T-cell (primary cell): ENCODE results near the gene SUSD1. TPM values are rescaled to one million over a fixed set of nuclear protein-coding genes. Genes with fewer than 3 reads are reported as not detected.
"Not testable (repeated sequence)": the region's sequence is repeated elsewhere in the genome, so short reads cannot be mapped to it uniquely, and the experiment has no call there.

ENCODE experiments used
- ATAC-seq, 4 experiments: fragments of 200-7000 bp in 3 of 4; fragments of 150-1000 bp in 1 of 4; cut with Tn5 transposase; replicated peaks in 1 of 4; 1 replicate in 3 of 4; 2 replicates in 1 of 4; pipeline ENCODE4 v1.10.0; 2021; ENCODE audit warnings: moderate library complexity in 3 of 4, mild to moderate bottlenecking in 2 of 4, moderate number of reproducible peaks in 1 of 4
- CTCF ChIA-PET, 2 donors: fragments of 300-600 bp; sonication (Branson Sonifier 250); formaldehyde crosslinking; loops; one replicate each; lab custom pipeline; 2022; ENCODE audit warnings: antibody characterized with exemption in 2 of 2; lab: Charles Lee
- POLR2A ChIA-PET, 2 donors: fragments of 300-600 bp; sonication (Branson Sonifier 250); formaldehyde crosslinking; loops; one replicate each; lab custom pipeline; 2022; ENCODE audit warnings: antibody characterized with exemption in 2 of 2; lab: Charles Lee
- DNase-seq, 35 experiments: peaks; one replicate each; pipeline versions ENCODE4 v3.0.0 to v3.0.0-alpha.2; 2013 to 2023
- H3K27ac ChIP-seq: one replicate; pipeline ENCODE4 v1.5.1; 2013; ENCODE audit warnings: low read length
- H3K27me3 ChIP-seq, 2 experiments: replicated peaks in 1 of 2; 1 replicate in 1 of 2; 2 replicates in 1 of 2; pipeline versions ENCODE4 v1.6.1 to v1.7.0; 2013; ENCODE audit warnings: low read length in 1 of 2, mixed read lengths in 1 of 2; ENCODE audit not compliant: control insufficient read depth in 2 of 2, insufficient read depth in 2 of 2; ENCODE audit errors: extremely low read depth in 1 of 2
- H3K36me3 ChIP-seq, 2 donors: 1 replicate in 1 of 2; 2 replicates in 1 of 2; pipeline versions ENCODE4 v1.6.1 to v1.7.0; 2013; ENCODE audit warnings: low read length in 1 of 2; ENCODE audit not compliant: control insufficient read depth in 2 of 2, insufficient read depth in 1 of 2; ENCODE audit errors: extremely low read depth in 1 of 2
- H3K4me1 ChIP-seq, 2 experiments: 1 replicate in 1 of 2; 2 replicates in 1 of 2; pipeline versions ENCODE4 v1.6.1 to v1.7.0; 2013; ENCODE audit warnings: low read length in 2 of 2, mixed read lengths in 1 of 2; ENCODE audit not compliant: insufficient read depth in 2 of 2, control insufficient read depth in 1 of 2; ENCODE audit errors: extremely low read depth in 1 of 2
- H3K4me3 ChIP-seq, 2 donors: 1 replicate in 1 of 2; 2 replicates in 1 of 2; pipeline versions ENCODE4 v1.5.1 to v1.7.0; 2013; ENCODE audit warnings: mild to moderate bottlenecking in 2 of 2, low read length in 1 of 2, moderate library complexity in 1 of 2; ENCODE audit not compliant: control insufficient read depth in 1 of 2; ENCODE audit errors: extremely low read depth in 1 of 2
- H3K9me3 ChIP-seq: 2 replicates; pipeline ENCODE4 v1.7.0; 2013
- H3K27ac Mint-ChIP-seq, 2 donors: one replicate each; pipeline ENCODE4 v1.8.0; 2020 to 2021; ENCODE audit warnings: mild to moderate bottlenecking in 2 of 2, mixed read lengths in 2 of 2
- H3K27me3 Mint-ChIP-seq, 2 donors: one replicate each; pipeline ENCODE4 v1.8.0; 2021 to 2022; ENCODE audit warnings: mixed read lengths in 2 of 2
- H3K36me3 Mint-ChIP-seq: one replicate; pipeline ENCODE4 v1.8.0; 2021; ENCODE audit warnings: mixed read lengths
- H3K4me1 Mint-ChIP-seq, 3 donors: one replicate each; pipeline ENCODE4 v1.8.0; 2020 to 2022; ENCODE audit warnings: mixed read lengths in 3 of 3, mild to moderate bottlenecking in 1 of 3
- H3K4me3 Mint-ChIP-seq, 3 donors: one replicate each; pipeline ENCODE4 v1.8.0; 2020 to 2022; ENCODE audit warnings: mild to moderate bottlenecking in 3 of 3, mixed read lengths in 3 of 3, moderate library complexity in 3 of 3
- H3K9me3 Mint-ChIP-seq, 3 donors: one replicate each; pipeline ENCODE4 v1.8.0; 2020 to 2022; ENCODE audit warnings: mixed read lengths in 3 of 3
- WGBS: methylation state at CpG from one replicate; pipeline ENCODE4 v1.1.5; 2013; ENCODE audit warnings: missing lambda C conversion rate; ENCODE audit not compliant: insufficient coverage; 5-methylcytosine and 5-hydroxymethylcytosine counted together
- total RNA-seq, 35 experiments: library from RNA in 6 of 35; stranded (reverse) in 6 of 35; fragments of 120-200 nt in 1 of 35; gene quantifications; one replicate each; pipeline versions ENCODE4 v1.2.1 to v1.2.4 and lab custom pipeline; 2013 to 2026

SUSD1 gene
- total RNA-seq, 5 donors from 2014 or later (not counting 1 experiment from before 2014, with no cell fraction given): 5.6 to 17.5 (median 7.9) TPM

- no peaks in the 10 kb centered on the region for H3K9me3 Mint-ChIP-seq
- peaks cover 37% of the 10 kb centered on the region for H3K36me3 Mint-ChIP-seq
- POLR2A ChIA-PET: no interaction called here
Measured at GRCh38 chr9:112144807-112145206, 30.3 kb downstream of the SUSD1 start.

GRCh38 chr9:112142420-112142819 is 32.7 kb downstream of the SUSD1 start:
- H3K9me3 Mint-ChIP-seq: no peaks in the 10 kb centered on the region
- no peaks in the 10 kb centered on the region for H3K27me3 Mint-ChIP-seq
- 90% methylated on average over 3 of the region's 3 CpGs for WGBS
- H3K27me3 ChIP-seq: no peaks in the 10 kb centered on the region
- no peaks in the 10 kb centered on the region for H3K4me1 ChIP-seq
- no peak overlapping the region for H3K27ac Mint-ChIP-seq
- H3K4me3 Mint-ChIP-seq: no peak overlapping the region
- H3K9me3 ChIP-seq: no peaks in the 10 kb centered on the region
- POLR2A ChIA-PET: interaction anchor here in 1 of 2 donors (0.6 kb wide), 1 partner anchor 10 kb away, joined by 3 read pairs; no protein-coding TSS in a partner anchor
- CTCF ChIA-PET: interaction anchor here in 1 of 2 donors (0.6 to 0.9 kb wide), 2 partner anchors 13 to 387 kb away, joined by 5 read pairs; no protein-coding TSS in a partner anchor
- H3K36me3 ChIP-seq: peaks cover 0 to 12% of the 10 kb centered on the region in 2 donors
- no peak overlapping the region for H3K4me3 ChIP-seq
- peaks cover 27% of the 10 kb centered on the region for H3K36me3 Mint-ChIP-seq
- no peak overlapping the region for H3K27ac ChIP-seq
- ATAC-seq (no peak), DNase-seq (no peak)
- H3K4me1 Mint-ChIP-seq: no peaks in the 10 kb centered on the region

More at GRCh38 chr9:112144807-112145206, 30.3 kb downstream of the SUSD1 start:
- no peaks in the 10 kb centered on the region for H3K9me3 ChIP-seq
- no peak for ATAC-seq
- no peaks in the 10 kb centered on the region for H3K27me3 Mint-ChIP-seq
- H3K4me1 ChIP-seq: no peaks in the 10 kb centered on the region
- H3K4me1 Mint-ChIP-seq: no peaks in the 10 kb centered on the region
- H3K4me3 ChIP-seq: no peak overlapping the region
- DNase-seq: no peak
- H3K36me3 ChIP-seq: peaks cover 0 to 14% of the 10 kb centered on the region in 2 donors
- WGBS: no CpG with 5 or more reads among the region's 2 CpGs
- no peak overlapping the region for H3K27ac ChIP-seq
- no peak overlapping the region for H3K4me3 Mint-ChIP-seq
- CTCF ChIA-PET: no interaction called here
- H3K27me3 ChIP-seq: no peaks in the 10 kb centered on the region
- no peak overlapping the region for H3K27ac Mint-ChIP-seq

GRCh38 chr9:112140936-112141335 is 34.2 kb downstream of the SUSD1 start:
- CTCF ChIA-PET: no interaction called here
- H3K9me3 ChIP-seq: no peaks in the 10 kb centered on the region

GRCh38 chr9:112137066-112137465 is 38.0 kb downstream of the SUSD1 start:
- no peaks in the 10 kb centered on the region for H3K9me3 ChIP-seq
- no peaks in the 10 kb centered on the region for H3K4me1 ChIP-seq
- DNase-seq: no peak
- Mint-ChIP-seq H3K4me3 (no peak overlapping the region), H3K36me3 (peaks cover 46% of the 10 kb centered on the region), H3K9me3 (no peaks in the 10 kb centered on the region), H3K27me3 (no peaks in the 10 kb centered on the region), H3K4me1 (peaks cover 0 to 3% (median 0%) of the 10 kb centered on the region in 3 donors), H3K27ac (no peak overlapping the region)
- H3K27me3 ChIP-seq: no peaks in the 10 kb centered on the region
- WGBS: no CpG with 5 or more reads among the region's 3 CpGs
- ChIA-PET CTCF (no interaction called here), POLR2A (no interaction called here)
- no peak overlapping the region for H3K27ac ChIP-seq
- peaks cover 0 to 12% of the 10 kb centered on the region in 2 donors for H3K36me3 ChIP-seq
- no peak overlapping the region for H3K4me3 ChIP-seq
- ATAC-seq: no peak

More at GRCh38 chr9:112140936-112141335, 34.2 kb downstream of the SUSD1 start:
- no peak overlapping the region for H3K4me3 ChIP-seq
- peaks cover 0 to 14% of the 10 kb centered on the region in 2 donors for H3K36me3 ChIP-seq
- DNase-seq (no peak), ATAC-seq (no peak)
- Mint-ChIP-seq H3K4me1 (no peaks in the 10 kb centered on the region), H3K9me3 (no peaks in the 10 kb centered on the region), H3K4me3 (no peak overlapping the region), H3K36me3 (peaks cover 28% of the 10 kb centered on the region), H3K27ac (no peak overlapping the region), H3K27me3 (no peaks in the 10 kb centered on the region)
- H3K4me1 ChIP-seq: no peaks in the 10 kb centered on the region
- no peaks in the 10 kb centered on the region for H3K27me3 ChIP-seq
- H3K27ac ChIP-seq: no peak overlapping the region
- POLR2A ChIA-PET: interaction anchor here in 1 of 2 donors (0.5 kb wide), 1 partner anchor 215 kb away, joined by 5 read pairs; no protein-coding TSS in a partner anchor
- no CpG with 5 or more reads among the region's 2 CpGs for WGBS

GRCh38 chr9:112135706-112136105 is 39.4 kb downstream of the SUSD1 start:
- WGBS: 100% methylated on average over 1 of the region's 4 CpGs
- Mint-ChIP-seq H3K27ac (no peak overlapping the region), H3K4me3 (no peak overlapping the region), H3K36me3 (peaks cover 43% of the 10 kb centered on the region), H3K9me3 (no peaks in the 10 kb centered on the region), H3K27me3 (no peaks in the 10 kb centered on the region), H3K4me1 (peaks cover 0 to 3% (median 0%) of the 10 kb centered on the region in 3 donors)
- peaks cover 0 to 6% of the 10 kb centered on the region in 2 donors for H3K36me3 ChIP-seq
- no peak overlapping the region for H3K4me3 ChIP-seq
- ChIA-PET POLR2A (interaction anchor here in 1 of 2 donors (0.6 to 0.9 kb wide), 2 partner anchors 11 to 184 kb away, joined by 3 to 6 read pairs; no protein-coding TSS in a partner anchor), CTCF (no interaction called here)
- H3K9me3 ChIP-seq: no peaks in the 10 kb centered on the region
- H3K4me1 ChIP-seq: no peaks in the 10 kb centered on the region
- no peak overlapping the region for H3K27ac ChIP-seq
- H3K27me3 ChIP-seq: no peaks in the 10 kb centered on the region
- no peak for DNase-seq
- ATAC-seq: no peak

GRCh38 chr9:112133806-112134205 is 41.3 kb downstream of the SUSD1 start:
- H3K27ac Mint-ChIP-seq, H3K4me1 ChIP-seq, H3K4me3 ChIP-seq, H3K27ac ChIP-seq, H3K9me3 ChIP-seq, CTCF ChIA-PET, ATAC-seq, H3K27me3 ChIP-seq, H3K4me3 Mint-ChIP-seq, H3K36me3 ChIP-seq, H3K4me1 Mint-ChIP-seq, H3K27me3 Mint-ChIP-seq, DNase-seq, H3K9me3 Mint-ChIP-seq: not testable (repeated sequence)
- H3K36me3 Mint-ChIP-seq: peaks cover 49% of the 10 kb centered on the region
- no CpG with 5 or more reads among the region's 1 CpG for WGBS
- POLR2A ChIA-PET: interaction anchor here in 1 of 2 donors (0.6 kb wide), 1 partner anchor 19 kb away, joined by 6 read pairs; no protein-coding TSS in a partner anchor
